Midbrain (tissue), 1 donor: ENCODE results near the gene FBXO17.

ENCODE experiments used
- DNase-seq: peaks from one replicate; lab custom pipeline; 2025; lab: John Stamatoyannopoulos, UW

The FBXO17 gene

GRCh38 chr19:38915329-38916321, 59.9 kb downstream of the FBXO17 start:
- no peak for DNase-seq

- no peak for DNase-seq
These were observed 61.6 kb downstream of the FBXO17 start for GRCh38 chr19:38913958-38914357.

GRCh38 chr19:38912600-38913514, 62.7 kb downstream of the FBXO17 start:
- no peak for DNase-seq

- DNase-seq: no peak
These were observed 64.0 kb downstream of the FBXO17 start for GRCh38 chr19:38911388-38912001.

- no peak for DNase-seq
These were observed 65.1 kb downstream of the FBXO17 start for GRCh38 chr19:38910488-38910887.

GRCh38 chr19:38908911-38909310, 66.6 kb downstream of the FBXO17 start:
- no peak for DNase-seq

- DNase-seq: no peak
These were observed 67.9 kb downstream of the FBXO17 start for GRCh38 chr19:38907670-38908069.

GRCh38 chr19:38907227-38907626, 68.3 kb downstream of the FBXO17 start:
- DNase-seq: no peak

- DNase-seq: no peak
These were observed 69.9 kb downstream of the FBXO17 start for GRCh38 chr19:38905620-38906019.

GRCh38 chr19:38904581-38905539, 70.7 kb downstream of the FBXO17 start:
- no peak for DNase-seq

- DNase-seq: no peak
These were observed 73.9 kb downstream of the FBXO17 start for GRCh38 chr19:38901683-38902082.

GRCh38 chr19:38900743-38901190, 74.8 kb downstream of the FBXO17 start:
- no peak for DNase-seq

GRCh38 chr19:38900202-38900629, 75.3 kb downstream of the FBXO17 start:
- peak; percentile 82 for DNase-seq

GRCh38 chr19:38899447-38900201, 75.9 kb downstream of the FBXO17 start, which contains the start of the genes NFKBIB and SIRT2:
Gene NFKBIB, plus strand, starts transcription at chr19:38899969. Its CDS starts 64 bp downstream, at chr19:38900033.
Gene SIRT2, minus strand, starts transcription at chr19:38899618. Its CDS starts 97 bp downstream, at chr19:38899521.
- peak; percentile 100 for DNase-seq

GRCh38 chr19:38898788-38899446, 76.6 kb downstream of the FBXO17 start:
- no peak for DNase-seq

- no peak for DNase-seq
These were observed 80.6 kb downstream of the FBXO17 start for GRCh38 chr19:38894968-38895367.

GRCh38 chr19:38893341-38893771, 82.2 kb downstream of the FBXO17 start:
- DNase-seq: no peak

GRCh38 chr19:38892841-38893240, 82.7 kb downstream of the FBXO17 start:
- no peak for DNase-seq

- peak; percentile 48 for DNase-seq
These were observed 83.8 kb downstream of the FBXO17 start for GRCh38 chr19:38891771-38892170.
